PC-3 (cell line): ENCODE results near the gene KRT15.

Source experiments
- EZH2 ChIP-seq: fragments of 300-600 bp; sonication (generic); IDR thresholded peaks from one replicate; pipeline ENCODE4 v1.6.1; 2017; ENCODE audit warnings: antibody characterized with exemption, mild to moderate bottlenecking, low read length; ENCODE audit not compliant: unreplicated experiment
- EZH2phosphoT487 ChIP-seq: fragments of 300-600 bp; sonication (generic); IDR thresholded peaks from 2 replicates; pipeline ENCODE4 v1.6.1; 2018; ENCODE audit warnings: mild to moderate bottlenecking, antibody characterized with exemption, low read length, borderline replicate concordance
- TF ChIP-seq, protein P1 (sequence below): fragments of 300-600 bp; sonication (generic); conservative IDR thresholded peaks from 2 replicates; pipeline ENCODE4 v1.5.1; 2017; ENCODE audit warnings: antibody characterized with exemption, low read depth, mild to moderate bottlenecking, low read length

DNA sequence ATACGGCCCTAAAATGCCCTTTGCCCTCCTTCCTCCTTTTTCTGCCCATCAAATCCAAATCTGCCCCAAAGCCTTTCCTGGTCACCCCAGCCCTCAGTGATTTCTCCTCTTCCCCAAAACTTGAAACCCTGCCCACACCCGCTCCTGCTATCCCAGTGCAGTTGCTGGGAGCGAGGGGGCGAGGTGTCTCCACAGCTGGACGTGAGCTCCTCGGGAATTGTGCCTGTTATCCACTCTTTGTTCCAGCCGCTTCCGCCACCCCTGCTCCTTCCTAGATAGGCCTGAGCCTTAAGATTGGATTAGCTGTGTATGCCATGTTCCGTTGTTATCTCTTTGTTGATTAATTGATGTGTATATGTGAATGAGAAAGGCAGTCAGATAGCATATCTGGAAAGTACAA is 35.2 kb downstream of the KRT15 start:
- TF ChIP-seq, protein P1, sequence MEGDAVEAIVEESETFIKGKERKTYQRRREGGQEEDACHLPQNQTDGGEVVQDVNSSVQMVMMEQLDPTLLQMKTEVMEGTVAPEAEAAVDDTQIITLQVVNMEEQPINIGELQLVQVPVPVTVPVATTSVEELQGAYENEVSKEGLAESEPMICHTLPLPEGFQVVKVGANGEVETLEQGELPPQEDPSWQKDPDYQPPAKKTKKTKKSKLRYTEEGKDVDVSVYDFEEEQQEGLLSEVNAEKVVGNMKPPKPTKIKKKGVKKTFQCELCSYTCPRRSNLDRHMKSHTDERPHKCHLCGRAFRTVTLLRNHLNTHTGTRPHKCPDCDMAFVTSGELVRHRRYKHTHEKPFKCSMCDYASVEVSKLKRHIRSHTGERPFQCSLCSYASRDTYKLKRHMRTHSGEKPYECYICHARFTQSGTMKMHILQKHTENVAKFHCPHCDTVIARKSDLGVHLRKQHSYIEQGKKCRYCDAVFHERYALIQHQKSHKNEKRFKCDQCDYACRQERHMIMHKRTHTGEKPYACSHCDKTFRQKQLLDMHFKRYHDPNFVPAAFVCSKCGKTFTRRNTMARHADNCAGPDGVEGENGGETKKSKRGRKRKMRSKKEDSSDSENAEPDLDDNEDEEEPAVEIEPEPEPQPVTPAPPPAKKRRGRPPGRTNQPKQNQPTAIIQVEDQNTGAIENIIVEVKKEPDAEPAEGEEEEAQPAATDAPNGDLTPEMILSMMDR, result no peak
- TF ChIP-seq EZH2 (no peak), EZH2phosphoT487 (no peak)
